ENCODE data around the gene MYLK4.

MYLK4 gene

DNA sequence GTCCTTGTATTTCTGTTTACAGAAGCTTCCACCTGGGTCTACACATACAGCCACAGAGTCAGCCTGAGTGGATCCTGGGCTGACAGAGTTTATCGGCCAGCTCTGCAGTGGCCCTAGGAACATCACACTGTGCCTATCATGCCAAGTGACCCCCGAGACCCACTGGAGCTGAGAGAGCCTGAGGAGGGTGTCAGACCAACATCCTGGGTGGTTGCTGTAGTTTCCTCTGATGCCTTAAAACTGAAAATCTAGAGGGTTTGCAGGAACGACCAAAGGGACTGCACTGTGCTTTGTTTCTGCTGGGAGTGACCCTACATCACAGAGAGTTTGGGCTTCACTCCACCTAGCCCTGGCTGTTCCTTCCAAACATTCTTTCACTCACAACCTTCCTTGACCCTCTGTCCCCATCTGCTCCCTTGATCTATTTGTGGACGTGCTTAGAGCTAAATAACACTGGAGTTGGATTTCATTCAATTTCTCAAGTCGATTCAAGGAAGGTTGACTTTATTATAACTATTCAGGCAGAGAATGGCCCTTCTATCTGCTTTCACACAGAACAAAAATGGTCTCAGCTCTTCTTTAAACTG is 18.1 kb downstream of the MYLK4 start:
- no peak for DNase-seq

DNA sequence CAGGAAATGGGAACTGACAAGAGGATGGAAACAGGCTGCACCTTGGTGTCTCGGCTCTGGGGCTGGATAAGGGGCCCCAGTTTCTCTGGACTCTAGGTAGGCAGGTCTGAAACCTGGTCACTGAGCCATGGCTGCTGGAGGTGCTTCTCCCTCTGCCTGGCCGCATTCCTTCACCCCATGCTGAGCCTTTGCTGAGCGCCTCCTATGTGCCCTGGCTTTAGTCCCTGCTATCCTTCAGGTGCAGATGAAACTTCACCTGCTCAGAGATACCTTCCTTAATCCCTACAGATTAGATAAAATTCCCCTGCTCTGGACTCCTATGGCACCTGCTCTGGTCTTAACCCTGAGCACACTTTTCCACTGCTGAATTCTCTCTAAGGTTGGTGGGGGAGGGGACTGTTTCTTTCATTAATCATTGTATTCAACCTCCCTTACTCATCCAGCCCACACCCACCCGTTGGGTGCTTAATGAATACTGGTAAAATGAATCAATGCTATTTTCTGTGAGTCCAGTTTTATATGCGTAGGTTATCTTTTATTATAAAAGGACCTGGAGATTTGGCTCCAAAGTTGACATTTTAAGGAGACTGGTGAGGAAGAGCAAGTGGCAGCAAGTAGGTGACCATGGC is 19.3 kb downstream of the MYLK4 start:
- DNase-seq: no peak

DNA sequence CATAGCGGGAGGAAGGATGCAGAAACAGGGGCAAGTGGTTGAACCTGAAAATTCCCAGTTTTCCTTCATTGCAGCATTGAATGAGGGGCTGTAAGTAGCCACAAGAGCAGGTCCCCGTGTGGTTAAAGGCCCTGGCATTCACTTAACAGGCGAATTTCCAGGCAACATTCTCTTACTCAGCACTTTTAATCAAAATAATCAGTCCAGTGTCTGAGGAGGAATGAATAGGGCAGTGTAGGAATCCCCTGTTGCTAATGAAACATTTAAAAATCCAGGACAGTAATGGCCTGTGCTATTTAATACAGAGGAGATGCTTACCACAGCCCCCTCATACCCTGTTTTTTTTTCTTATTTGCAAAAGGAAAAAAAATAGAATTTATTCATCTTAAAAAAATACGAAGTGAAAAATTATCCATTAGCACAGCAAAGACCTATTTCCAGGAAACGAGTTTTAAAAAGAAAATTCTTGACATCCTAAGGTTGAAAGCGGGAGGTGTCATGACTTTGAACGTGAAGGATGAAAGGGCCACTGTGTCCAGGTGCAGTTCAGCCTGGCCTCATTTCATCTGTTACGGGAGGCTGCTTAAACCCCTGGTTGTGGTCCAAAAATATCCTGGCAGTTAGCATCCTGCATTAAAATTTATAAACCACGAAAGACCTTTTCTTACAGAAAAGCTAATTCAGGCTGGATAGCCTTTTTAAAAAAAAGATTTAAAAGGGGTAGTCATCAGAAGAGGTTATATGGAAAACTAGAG is 20.2 kb downstream of the MYLK4 start:
- DNase-seq: no peak

DNA sequence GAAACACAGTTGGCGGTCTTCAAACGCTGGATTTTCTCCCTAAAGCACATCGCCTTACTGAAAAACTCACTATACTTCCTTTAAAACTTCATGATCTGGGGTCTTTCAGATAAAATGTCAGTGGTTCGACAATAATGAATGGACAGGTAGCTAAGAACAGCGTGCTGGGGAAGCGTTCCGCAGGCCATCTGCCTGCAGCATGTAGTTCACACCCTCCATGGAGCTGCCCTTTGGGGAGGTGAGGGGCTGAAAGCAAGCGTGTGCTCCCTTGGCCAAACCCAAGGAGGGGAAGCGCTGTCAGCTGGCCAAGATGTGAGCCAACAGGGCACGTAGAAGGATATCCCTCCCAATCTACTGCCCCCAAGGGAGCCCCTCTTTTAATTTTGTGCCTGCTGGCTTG is 20.8 kb downstream of the MYLK4 start:
- DNase-seq: no peak

DNA sequence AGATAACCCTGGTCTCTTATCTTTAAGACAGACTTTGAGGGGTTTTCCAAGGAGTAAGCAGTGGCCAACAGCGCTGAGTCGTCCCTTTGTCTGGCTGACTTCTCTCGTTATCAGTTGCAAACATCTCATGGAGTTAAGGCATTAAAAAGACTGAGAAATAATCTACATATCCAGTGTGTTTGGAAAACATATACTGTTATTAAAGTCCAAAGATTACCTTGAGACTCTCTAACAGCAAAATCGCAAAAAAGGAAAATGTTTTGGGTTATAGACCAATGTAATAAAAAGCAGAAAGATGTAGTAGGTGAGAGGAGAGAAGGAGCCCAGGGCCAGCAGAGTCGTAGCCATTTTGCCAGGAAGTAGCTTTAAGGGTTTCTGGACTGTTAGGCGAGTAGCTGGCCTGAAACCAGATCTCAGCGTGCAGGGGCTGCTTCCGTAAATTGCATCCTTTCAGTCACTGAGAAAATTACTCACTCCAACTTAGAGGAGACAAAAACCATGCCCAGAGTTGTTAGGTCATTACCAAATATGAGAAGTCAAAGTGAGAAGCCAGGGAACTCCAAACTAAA is 24.6 kb downstream of the MYLK4 start:
- DNase-seq: no peak

DNA sequence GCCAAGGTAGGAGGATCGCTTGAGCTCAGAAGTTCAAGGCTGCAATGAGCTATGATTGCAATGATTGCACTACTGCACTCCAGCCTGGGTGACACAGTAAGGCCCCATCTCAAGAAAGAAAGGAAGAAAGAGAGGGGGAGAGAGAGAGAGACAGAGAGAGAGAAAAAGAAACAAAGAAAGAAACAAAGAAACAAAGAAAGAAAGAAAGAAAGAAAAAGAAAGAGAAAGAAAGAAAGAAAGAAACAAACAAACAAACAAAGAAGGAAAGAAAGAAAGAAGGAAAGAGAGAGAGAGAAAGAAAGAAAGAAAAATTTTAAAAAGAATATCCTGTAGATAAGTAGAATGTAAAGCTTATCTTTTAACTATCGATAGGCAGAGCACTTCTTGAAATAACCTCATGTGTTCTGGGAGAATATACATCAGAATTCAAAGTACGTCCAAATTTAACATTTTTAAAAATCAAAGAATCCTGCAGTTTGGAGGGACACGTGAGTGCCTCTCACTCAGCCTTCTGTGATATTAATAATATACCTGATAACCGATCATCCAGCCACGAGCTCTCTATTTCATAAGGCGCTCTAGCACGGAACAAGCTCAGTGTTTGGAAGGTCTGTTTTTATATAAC is 25.2 kb downstream of the MYLK4 start:
- no peak for DNase-seq

DNA sequence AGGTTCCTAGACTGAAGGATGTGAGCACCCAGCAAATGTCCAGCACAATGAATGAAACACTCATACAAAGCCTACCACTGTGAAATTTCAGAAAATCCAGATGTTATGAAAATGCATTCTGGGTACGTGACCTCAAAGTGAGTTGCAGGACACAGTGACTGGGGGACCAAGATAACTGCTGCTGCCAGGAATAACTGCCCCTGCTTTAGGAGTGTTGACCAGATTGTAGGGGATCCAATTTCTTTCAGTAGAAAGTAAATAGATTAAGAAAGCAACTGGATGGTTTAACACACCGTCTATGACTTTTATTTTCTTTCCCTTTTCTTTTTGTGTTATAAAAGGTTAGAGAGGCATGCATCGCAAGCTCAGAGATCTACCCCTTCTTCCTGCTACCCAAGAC is 29.5 kb downstream of the MYLK4 start:
- DNase-seq: no peak

DNA sequence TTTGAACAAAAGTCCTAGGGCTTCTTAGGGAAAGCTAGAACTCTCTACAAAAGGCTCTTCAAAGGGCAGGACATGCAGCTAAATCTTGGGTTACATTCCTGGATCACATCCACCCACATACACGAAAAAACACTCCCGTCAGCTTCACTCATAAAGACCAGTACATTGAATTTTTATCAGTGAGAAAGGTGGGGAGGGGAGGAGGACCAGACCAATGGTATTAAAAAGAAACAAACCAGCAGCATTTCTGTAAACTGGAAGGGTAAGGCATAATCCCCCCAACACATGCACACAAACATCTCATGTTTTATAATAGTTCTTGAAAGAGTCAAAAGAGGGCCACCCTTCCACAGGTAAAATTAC is 31.6 kb downstream of the MYLK4 start:
- DNase-seq: no peak

DNA sequence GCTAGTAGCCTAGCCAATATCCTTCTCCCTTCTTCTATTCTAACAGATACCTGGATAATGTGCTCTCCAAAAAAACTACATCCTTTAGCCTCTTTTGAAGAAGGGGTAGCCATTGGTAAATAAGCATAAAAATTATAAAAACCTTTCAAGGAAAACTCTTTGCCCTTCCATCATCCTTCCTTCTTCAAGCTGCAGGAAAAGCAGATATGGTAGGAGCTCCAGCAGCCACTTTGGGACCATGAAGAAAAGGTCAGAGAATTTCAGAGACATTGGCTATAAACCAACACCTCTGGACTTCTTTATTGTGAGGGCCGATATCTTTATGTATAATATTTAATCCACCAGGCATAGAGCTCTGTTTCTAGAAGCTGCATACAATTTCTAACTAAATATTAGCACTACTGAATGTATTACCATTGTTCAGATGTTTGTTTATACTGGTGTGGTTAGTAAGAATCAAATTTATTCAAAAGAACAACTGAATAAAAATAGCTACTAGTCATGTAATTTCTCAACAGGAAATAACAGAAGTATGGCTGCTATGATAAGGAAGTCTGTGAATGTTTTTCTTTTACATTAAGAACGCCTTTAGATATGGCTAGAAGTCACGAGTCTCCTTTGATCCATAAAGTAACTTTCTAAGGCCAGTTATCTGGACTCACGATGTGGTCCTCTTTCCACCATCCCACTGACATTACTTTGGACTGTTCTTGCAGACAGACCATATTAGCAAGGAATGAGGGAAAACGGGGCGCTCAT is 32.2 kb downstream of the MYLK4 start:
- no peak for DNase-seq

DNA sequence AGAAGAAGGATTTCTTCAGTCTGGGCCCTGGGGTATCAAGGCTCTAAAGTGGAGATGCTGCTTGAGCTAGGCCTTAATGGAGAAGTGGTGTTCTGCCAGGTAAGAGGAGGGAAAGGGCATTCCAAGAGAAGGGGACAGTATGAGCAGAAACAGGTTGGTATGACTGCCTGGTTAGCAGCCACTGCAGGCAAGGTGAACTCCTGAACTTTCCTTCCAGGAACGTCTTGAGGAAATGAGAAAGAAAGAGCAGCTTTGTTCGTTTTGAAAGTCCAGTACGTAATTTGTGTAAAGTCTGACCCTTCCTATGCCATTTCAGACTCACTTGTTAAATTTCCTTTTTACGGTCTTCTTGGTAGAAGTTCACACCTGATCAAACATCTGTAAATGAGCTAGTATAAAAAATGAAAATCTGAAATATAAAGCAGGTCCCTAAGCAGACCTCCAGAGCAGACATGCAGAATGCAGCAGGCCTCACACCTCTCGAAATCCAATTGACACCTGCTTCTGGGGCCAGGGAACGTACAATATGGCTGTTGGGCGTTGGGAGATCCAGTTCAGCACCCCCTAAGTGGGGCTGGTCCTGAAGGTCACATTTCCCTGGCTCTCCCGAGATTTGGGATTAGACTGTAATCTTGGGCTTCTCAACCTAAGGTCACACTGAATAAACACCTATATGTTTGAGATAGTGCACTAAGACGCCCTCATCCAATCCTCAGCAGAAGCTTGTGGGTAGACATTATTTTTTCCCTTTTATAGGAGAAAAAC is 33.6 kb downstream of the MYLK4 start:
- DNase-seq: no peak

DNA sequence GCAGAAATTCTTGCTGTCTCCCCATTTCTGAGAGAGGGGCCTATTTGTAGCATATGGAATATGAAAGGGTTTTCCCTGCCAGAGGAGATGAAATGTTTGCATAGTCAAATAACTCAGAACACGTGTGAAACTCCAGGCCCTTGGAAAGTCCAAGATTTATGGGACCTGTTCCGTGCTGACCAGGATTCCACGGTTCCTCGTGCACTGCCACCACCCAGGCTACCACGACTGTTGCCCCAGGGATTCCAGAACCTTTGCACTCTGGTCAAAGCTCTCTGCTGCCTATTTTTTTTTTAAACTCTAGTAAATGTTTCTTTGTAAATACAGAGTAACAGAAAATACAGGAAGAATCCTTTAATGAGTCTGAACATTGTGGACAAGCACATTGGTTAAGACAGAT is 35.0 kb downstream of the MYLK4 start:
- DNase-seq: no peak

DNA sequence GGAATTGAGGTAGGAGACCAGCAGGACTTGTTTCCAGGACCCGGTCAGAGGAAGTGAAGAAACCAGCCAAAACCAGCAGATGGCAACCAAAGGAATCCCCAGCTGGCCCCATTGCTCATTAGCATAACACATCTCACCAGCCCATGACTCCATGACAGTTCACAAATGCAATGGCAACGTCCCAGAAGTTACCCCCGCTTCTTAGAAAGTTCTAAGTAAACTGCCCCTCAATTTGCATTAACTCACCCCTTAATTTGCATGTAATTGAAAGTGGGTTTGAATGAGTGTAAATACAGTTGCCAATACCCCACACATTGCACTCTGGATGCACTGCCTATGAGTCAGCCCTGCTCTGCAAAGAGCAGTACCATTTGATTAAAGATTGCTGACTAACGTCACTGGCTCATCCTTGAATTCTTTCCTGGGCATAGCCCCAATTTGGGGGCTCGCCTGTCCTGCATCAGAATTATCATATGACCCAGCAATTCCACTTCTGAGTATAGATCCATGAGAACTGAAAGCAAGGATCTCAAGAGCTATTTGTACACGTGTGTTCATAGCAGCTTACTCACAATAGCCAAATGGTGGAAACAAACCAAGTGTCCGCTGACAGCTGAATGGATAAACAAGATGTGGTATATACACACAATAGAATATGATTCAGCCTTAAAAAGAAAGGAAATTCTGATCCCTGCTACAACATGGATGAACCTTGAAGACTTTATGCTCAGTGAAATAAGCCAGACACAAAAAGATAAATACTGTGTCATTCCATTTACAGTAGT is 36.4 kb downstream of the MYLK4 start:
- DNase-seq: no peak

DNA sequence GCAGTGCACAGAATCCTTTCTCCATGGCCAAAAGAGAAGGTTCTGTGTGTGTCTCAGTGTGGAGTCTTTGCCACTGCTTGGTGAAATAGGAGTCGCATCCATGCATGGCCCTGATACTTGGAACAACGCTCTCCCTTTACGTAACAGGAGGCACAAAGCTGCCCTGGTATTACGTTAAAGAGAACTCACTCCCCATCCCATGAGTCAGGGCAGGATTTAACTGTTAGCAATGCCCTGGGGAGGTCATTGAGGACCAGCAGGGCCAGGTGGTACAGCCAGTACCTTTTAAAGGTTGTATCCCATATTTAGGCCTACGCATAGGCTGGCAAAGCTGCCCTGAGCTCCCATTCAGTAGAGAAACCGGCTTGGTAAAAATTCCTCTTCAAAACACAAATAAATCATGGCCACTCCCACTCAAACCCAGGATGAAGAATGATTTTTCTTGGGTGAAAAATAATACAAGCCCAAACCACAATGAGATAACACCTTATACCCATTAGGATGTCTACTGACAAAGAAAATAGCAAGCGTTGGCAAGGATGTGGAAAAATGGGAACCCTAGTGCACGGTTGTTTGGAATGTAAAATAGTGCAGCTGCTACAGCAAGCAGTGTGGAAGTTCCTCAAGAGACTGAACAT is 37.1 kb downstream of the MYLK4 start:
- no peak for DNase-seq

DNA sequence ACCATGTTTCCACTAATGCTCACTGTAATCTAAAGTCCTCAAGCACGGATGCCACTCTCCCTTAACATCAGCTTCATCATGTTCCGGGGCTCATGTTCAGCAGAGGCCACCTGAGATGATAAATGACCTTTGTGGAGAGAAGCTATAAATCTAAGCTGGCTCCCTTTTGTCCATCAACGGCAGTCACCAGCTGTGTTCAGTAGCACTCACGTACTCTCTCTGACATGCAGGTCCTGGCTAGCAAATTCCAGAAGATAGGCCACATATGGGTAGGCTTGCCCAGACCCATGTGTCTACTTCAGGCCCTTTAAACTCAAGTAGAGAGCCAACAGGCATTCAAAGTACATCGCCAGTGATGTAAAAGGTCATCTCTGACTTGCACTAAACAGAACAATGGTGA is 38.6 kb downstream of the MYLK4 start:
- no peak for DNase-seq

DNA sequence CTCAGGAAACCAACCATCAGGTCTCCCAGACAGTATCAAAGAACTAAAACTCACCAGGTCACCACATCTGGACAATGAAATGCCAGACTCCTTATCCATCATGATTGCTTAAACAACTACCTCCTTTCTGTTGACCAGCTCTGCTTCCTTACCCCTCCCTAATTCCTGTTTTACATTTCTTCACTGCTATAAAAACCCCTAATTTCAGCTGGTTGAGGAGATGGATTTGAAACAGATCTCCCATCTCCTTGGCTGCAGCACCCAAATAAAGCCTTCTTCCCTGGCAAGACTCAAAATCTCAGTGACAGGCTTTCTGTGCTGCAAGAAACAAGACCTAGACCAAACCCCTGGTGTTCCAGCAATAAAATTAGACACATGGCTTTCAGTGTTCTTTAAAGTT is 40.3 kb downstream of the MYLK4 start:
- DNase-seq: no peak

DNA sequence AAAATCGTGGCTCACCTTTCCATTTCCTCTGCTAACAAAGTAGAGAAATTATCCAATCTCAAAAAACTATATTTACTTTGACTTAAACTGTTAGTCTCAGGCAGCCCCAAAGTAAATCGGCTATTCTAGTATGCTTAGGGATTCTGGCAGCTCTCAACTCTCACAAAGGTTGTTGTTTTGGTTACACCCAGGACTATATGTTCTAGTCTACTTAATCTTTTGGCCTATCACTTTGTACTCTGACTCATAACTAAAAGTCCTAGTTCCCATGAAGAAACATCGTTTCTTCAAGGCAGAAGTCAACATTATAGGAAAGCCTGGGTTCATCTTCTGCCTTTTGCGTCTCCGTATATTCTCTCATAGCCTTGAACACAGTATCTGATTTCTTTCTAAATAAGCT is 42.3 kb downstream of the MYLK4 start:
- no peak for DNase-seq

DNA sequence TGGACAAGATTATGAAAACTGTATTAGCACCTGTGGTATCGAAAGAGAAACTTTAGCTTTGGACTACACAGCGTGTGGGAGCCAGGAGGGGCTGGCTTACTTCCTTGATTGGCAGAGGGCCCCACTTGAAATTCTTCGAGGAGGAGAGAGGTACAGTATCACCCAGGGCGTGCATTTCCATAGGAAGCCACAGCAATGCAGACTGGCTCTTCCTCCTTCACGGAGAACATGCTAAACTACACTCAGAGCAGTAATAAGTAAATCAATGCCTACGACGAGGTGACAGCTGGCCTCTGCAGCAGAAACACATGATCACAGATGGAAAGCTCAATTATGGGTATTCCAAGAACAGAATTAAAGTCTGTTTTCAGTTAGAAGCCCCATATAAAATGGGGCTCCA is 44.2 kb downstream of the MYLK4 start:
- DNase-seq: no peak

DNA sequence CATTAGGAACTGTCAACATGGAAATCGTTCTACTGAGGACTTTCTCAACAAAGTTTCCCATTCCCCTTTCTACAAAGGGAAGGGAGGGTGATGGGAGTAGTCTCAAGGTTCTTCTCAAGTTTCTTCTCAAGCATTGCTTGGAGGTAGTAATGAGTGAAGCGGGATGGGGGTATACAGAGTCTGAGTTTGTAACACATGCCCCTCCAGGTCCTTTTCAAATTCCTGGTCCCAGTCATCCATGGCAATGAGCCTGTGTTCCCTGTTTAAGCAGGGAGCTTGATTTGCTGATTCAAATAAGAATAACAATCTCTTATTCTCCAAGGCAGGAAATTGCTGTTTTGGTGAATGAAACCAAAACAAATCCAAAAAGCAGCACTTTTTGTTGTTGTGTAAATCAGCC is 45.5 kb downstream of the MYLK4 start:
- DNase-seq: no peak

DNA sequence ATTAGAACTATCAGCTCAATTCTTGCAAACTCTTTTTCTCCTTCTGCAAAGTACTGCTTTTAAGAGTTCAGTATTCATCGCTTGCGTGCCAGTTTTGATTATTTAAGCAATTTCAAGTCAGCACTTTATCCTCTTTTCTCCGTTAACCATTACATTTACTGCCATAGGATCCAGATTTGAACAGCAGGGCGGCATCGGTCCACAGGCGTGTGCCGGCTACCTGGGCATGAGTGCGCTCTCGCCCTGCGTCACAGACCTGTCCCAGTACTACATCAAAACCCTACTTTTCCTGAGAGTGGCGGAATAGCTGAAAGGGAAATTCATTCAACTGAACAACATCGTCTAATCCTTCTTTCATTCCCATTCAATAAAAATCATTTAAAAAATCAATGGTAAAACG is 53.4 kb downstream of the MYLK4 start:
- DNase-seq: no peak

DNA sequence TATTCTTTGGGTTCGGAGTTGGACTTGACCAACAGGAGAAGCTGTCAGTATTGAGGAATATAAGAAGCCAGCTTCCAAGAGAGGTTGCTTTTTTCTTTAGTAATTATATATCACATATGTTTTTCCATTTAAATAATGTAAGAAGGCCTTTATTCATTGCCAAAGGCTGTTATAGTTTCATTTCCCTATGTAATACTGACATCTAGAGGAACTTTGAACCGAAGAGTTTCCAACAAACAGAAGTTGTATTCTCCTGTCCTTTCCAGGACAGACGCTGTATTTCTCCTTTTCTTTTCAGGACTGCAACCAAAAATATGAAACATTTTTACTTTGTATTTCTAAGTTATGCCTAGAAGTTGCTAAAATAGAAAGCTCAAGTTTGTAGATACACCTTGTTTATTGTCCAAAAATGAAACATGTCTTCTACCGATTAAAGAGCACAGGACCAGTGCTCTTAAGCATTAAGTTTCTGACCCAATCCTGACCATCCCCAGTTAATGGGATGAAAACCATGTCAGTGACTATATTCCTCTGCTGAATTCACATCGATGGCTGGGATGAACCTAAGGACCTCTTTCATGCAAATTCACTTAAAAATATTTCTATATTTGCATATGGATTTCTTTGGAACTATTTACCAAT is 55.1 kb downstream of the MYLK4 start:
- no peak for DNase-seq

Measured in stimulated activated CD4-positive, alpha-beta T cell treated with anti-CD3 and anti-CD28 coated beads, Interleukin-4, amount 100 ng/mL, for 24 hours (primary cell).